ENCODE results near the gene PSMD9. TPM values are rescaled to one million over a fixed set of nuclear protein-coding genes. Genes with fewer than 3 reads are reported as not detected.
A peak's percentile ranks its signal among the peaks of the same experiment; 100 is the strongest.
"Not testable (repeated sequence)": the region's sequence is repeated elsewhere in the genome, so short reads cannot be mapped to it uniquely, and the experiment has no call there.

The PSMD9 gene
- polyA plus RNA-seq, 3 donors = 51.3 to 57.1 (median 57.1) TPM

GRCh38 chr12:121872546-121873215 lies 15.9 kb upstream of the PSMD9 start:
- DNase-seq (ENCODE audit: low read depth in 3 of 3, low spot score in 2 of 3) = peak in 1 of 3 donors; percentile 62

- DNase-seq (ENCODE audit: low read depth in 3 of 3, low spot score in 2 of 3) = no peak
Measured at GRCh38 chr12:121873216-121873569, 15.4 kb upstream of the PSMD9 start.

- no peak for DNase-seq (ENCODE audit: low read depth in 3 of 3, low spot score in 2 of 3)
Measured at GRCh38 chr12:121874071-121874470, 14.5 kb upstream of the PSMD9 start.

- DNase-seq (ENCODE audit: low read depth in 3 of 3, low spot score in 2 of 3) = no peak
Measured at GRCh38 chr12:121875582-121875981, 13.0 kb upstream of the PSMD9 start.

- DNase-seq (ENCODE audit: low read depth in 3 of 3, low spot score in 2 of 3) = not testable (repeated sequence)
Measured at GRCh38 chr12:121876080-121876447, 12.5 kb upstream of the PSMD9 start.

- DNase-seq (ENCODE audit: low read depth in 3 of 3, low spot score in 2 of 3) = no peak
Measured at GRCh38 chr12:121883315-121883660, 5.3 kb upstream of the PSMD9 start.

- DNase-seq (ENCODE audit: low read depth in 3 of 3, low spot score in 2 of 3) = not testable (repeated sequence)
Measured at GRCh38 chr12:121885129-121885528, 3.5 kb upstream of the PSMD9 start.

GRCh38 chr12:121888083-121888477 lies 510 bp upstream of the PSMD9 start:
- DNase-seq (ENCODE audit: low read depth in 3 of 3, low spot score in 2 of 3) = no peak

GRCh38 chr12:121889274-121889624 lies 659 bp downstream of the PSMD9 start:
- no peak for DNase-seq (ENCODE audit: low read depth in 3 of 3, low spot score in 2 of 3)

GRCh38 chr12:121889661-121890060 lies 1.1 kb downstream of the PSMD9 start:
- DNase-seq (ENCODE audit: low read depth in 3 of 3, low spot score in 2 of 3) = not testable (repeated sequence)

- DNase-seq (ENCODE audit: low read depth in 3 of 3, low spot score in 2 of 3) = no peak
Measured at GRCh38 chr12:121892673-121893561, 4.3 kb downstream of the PSMD9 start.

GRCh38 chr12:121893961-121894460 lies 5.4 kb downstream of the PSMD9 start:
- no peak for DNase-seq (ENCODE audit: low read depth in 3 of 3, low spot score in 2 of 3)

- DNase-seq (ENCODE audit: low read depth in 3 of 3, low spot score in 2 of 3) = no peak
Measured at GRCh38 chr12:121894633-121895032, 6.0 kb downstream of the PSMD9 start.

- DNase-seq (ENCODE audit: low read depth in 3 of 3, low spot score in 2 of 3) = no peak
Measured at GRCh38 chr12:121898287-121898686, 9.7 kb downstream of the PSMD9 start.

GRCh38 chr12:121899590-121899989 lies 11.0 kb downstream of the PSMD9 start:
- no peak for DNase-seq (ENCODE audit: low read depth in 3 of 3, low spot score in 2 of 3)

GRCh38 chr12:121903202-121903601 lies 14.6 kb downstream of the PSMD9 start:
- DNase-seq (ENCODE audit: low read depth in 3 of 3, low spot score in 2 of 3) = no peak

- DNase-seq (ENCODE audit: low read depth in 3 of 3, low spot score in 2 of 3) = no peak
Measured at GRCh38 chr12:121905746-121906145, 17.2 kb downstream of the PSMD9 start.

GRCh38 chr12:121908702-121909101 lies 20.1 kb downstream of the PSMD9 start:
- no peak for DNase-seq (ENCODE audit: low read depth in 3 of 3, low spot score in 2 of 3)

- no peak for DNase-seq (ENCODE audit: low read depth in 3 of 3, low spot score in 2 of 3)
Measured at GRCh38 chr12:121911824-121912585, 23.4 kb downstream of the PSMD9 start.

GRCh38 chr12:121915841-121916321 lies 27.3 kb downstream of the PSMD9 start:
- DNase-seq (ENCODE audit: low read depth in 3 of 3, low spot score in 2 of 3) = no peak

GRCh38 chr12:121916719-121917118 lies 28.1 kb downstream of the PSMD9 start:
- DNase-seq (ENCODE audit: low read depth in 3 of 3, low spot score in 2 of 3) = no peak
